HG03139 (cell line): ENCODE measurements around the gene WAC.
"Not testable (repeated sequence)": the region's sequence is repeated elsewhere in the genome, so short reads cannot be mapped to it uniquely, and the experiment has no call there.

Source experiments
- ATAC-seq: cut with Tn5 transposase; IDR thresholded peaks from one replicate; pipeline ENCODE4 v1.9.1; 2021; ENCODE audit not compliant: unreplicated experiment

Gene WAC

DNA sequence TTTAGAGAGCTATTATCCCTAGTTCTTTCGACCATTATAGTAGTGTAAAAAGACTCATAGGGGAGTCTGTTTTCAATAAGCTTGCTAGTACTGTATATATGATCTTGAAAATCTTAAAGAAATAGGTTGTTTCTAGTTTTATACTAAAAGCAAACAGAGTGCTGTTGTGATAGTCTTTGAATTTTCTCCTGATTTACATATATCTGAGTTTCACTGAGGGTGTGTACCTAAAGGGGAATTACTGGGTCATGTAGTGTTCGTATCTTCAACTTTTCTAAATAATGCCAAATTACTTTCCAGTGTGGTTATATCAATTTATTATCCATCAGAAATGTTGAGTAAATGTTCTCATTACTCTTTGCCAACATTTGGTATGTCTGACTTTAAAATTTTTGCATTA lies 73.7 kb downstream of the WAC start:
- ATAC-seq = no peak

DNA sequence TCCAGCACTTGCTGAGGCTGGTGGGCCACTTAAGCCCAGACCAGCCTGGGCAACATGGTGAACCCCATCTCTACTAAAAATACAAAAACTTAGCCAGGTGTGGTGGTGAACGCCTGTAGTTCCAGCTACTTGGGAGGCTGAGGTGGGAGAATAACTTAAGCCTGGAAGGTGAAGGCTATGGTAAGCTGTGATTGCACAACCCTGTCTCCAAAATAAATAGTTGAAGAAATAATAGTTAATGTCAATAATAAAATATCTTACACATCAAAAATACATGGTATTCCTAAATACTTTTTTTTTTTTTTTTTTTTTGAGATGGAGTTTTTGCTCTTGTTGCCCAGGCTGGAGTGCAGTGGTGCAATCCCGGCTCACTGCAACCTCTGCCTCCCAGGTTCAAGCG lies 76.7 kb downstream of the WAC start:
- ATAC-seq = not testable (repeated sequence)

DNA sequence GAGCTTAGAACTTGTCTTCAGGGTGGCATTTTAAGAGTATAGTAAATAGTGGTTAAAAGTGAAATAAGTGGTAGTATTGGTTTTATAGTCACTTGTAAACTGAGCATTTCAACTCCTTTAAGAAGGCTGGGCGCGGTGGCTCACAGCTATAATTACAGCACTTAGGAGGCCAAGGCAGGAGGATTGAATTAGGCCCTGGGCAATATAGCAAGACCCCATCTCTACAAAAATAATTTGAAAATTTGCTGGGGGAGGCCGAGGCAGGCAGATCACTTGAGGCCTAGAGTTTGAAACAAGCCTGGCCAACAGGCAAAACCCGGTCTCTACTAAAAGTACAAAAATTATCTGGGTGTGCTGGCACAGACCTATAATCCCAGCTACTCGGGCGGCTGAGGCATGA lies 80.0 kb downstream of the WAC start:
- no peak for ATAC-seq

DNA sequence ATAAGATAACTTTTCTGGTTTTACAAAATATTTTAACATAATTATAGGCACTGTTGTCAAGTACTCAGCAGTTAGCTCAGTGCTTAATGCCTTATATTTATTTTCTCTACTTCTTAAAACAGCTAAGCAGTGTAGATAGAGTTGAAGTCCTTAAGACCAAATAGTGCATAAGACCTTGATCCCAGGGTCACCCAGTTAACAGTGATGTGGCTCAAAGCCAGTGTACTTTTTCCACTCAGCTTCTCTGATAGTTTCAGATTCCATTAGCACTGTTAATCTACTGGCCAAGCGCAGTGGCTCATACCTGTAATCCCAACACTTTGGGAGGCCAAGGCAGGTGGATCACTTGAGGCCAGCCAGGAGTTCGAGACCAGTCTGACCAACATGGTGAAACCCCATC lies 83.6 kb downstream of the WAC start:
- no peak for ATAC-seq

DNA sequence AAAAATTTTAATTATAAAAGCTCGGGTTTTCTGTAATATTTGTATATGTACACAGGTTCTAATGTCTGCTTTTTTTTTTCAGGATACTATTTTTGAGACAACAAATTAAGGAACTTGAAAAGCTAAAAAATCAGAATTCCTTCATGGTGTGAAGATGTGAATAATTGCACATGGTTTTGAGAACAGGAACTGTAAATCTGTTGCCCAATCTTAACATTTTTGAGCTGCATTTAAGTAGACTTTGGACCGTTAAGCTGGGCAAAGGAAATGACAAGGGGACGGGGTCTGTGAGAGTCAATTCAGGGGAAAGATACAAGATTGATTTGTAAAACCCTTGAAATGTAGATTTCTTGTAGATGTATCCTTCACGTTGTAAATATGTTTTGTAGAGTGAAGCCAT lies 86.5 kb downstream of the WAC start:
- ATAC-seq = no peak

DNA sequence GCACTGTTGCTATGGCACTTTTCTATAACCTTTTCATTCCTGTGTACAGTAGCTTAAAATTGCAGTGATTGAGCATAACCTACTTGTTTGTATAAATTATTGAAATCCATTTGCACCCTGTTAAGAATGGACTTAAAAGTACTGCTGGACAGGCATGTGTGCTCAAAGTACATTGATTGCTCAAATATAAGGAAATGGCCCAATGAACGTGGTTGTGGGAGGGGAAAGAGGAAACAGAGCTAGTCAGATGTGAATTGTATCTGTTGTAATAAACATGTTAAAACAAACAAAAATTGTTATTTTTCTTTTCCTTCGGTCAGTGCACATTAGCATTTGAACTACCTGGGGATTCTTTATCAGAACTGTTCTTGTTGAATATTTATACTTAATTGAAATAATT lies 87.3 kb downstream of the WAC start:
- ATAC-seq = no peak

DNA sequence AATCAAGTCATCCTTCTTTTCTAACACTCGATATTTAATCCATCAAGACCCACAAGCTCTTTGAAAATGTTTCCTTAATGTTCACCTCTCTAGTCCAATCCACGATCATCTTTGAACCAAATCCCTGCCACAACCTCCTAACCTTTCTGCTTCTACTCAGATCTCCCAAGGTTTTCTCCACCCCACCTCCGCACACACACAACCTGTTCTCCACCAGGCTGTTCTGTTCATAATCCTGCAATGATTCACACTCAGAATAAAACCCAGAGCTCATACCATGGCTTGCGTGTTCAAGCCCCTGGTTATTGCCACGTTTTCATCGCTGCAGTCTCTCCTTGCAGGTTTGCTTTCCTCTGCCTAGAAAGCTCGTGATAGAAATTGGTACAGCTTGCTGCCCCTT lies 90.6 kb downstream of the WAC start:
- no peak for ATAC-seq

DNA sequence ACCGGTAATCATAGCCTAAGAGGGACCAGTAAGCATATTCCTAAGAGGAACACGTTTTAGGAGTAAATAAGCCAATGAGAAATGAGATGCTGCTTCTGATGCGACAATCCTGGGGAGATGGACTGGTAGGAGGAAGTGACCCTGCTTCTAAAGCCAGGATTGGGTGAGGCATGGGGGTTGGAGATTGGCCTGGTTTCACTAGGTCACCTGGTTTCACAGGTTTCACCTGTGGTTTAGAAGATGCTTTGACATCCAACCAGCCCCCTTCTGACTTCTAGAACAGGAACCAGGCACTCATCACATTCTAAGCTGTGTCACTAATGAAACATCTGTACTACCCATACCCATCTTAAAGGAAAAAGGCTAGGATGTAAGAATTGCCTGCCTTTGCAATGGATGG lies 91.4 kb downstream of the WAC start:
- ATAC-seq = no peak

DNA sequence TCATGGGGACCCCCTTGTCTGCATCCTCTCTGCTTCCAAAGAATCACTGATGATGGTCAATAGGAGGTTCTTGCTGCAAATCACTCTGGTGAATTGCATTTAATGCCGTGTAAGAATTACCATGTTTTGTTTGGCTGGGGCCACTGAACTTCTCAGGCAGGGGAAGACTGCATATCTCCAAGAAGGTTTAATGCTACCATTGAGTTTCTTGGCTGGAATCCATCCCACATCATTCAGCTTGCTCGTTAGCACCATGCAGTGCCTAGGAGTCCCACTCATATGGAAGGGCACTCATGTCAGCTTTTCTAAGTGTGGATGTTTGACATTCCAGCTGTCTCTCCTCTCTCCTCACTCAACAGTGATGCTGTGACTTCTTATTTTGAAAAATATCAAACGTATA lies 94.2 kb downstream of the WAC start:
- ATAC-seq = no peak

DNA sequence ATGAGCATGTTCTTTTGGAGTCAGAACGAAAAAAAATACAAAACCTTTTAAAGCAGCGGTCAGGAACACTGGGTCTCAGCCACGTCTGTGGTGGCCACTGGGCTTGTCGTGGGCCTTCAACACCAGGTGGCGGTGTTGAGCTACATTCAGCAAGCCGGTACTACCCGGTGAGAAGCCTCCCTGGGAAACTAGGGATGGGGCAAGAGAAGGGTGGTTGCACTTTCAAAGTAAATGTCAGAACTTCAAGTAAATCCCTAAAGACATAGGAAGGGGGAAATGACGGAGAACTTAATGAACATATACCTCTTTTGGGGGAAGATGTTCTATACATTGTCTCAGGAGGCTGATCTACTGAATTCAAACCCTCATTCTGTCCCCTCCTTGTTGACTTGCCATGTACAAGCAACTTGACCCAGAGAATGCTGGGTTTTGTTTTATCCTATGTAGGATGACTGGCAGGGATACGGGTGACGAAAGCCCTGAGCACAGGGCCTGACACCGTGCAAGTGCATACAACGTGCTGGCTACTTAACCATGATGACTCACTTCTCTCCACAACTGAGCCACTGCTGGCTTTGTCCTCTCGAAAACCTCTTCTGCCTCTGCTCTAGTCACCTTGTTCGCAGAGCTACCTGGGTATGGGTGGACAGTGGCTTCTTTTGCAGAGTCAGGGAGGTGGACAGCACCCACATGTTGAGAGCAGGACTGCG lies 95.4 kb downstream of the WAC start:
- peak; percentile 69 for ATAC-seq

DNA sequence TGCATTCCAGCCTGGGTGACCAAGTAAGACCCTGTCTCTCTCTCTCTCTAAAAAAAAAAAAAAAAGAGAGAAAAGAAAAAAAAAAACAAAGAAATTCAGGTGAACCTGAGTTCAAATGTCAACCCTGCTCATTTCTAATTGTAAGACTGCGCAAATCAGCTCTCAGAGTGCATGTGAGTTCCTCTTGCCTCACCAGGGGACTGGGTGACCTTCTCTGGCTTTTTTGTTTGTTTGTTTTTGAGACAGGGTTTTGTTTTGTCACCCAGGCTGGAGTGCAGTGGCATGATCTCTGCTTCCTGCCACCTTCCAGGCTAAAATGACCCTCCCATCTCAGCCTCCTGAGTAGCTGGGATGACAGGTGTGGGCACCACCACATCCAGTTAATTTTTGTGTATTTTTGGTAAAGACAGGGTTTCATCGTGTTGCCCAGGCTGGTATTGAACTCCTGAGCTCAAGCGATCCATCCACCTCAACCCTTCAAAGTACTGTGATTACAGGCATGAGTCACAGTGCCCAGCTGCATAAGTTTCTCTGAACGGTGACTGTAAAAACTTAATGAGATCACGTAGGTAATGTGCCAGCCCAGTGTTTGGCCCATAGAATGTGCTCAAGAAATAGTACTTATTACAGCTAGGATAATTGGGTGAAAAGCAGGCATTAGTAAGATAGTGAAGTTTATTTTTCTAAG lies 99.1 kb downstream of the WAC start:
- no peak for ATAC-seq

DNA sequence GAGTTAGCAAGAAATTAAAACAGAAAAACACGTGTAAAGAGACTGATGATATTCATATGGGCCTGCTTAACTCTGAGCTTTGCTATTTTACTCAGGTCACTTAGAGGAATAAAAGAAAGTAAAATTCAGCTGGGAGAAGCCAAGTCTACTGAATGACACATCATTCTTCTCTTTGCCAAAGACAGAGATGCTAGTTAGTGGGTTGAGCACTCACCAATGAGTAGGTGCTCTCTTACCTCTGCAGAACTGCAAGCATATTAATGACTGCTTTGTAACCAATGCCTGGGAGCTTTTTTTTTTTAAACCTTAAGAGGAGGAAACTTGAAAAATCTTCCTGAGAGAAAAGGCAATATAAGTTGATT lies 99.6 kb downstream of the WAC start:
- ATAC-seq = no peak

DNA sequence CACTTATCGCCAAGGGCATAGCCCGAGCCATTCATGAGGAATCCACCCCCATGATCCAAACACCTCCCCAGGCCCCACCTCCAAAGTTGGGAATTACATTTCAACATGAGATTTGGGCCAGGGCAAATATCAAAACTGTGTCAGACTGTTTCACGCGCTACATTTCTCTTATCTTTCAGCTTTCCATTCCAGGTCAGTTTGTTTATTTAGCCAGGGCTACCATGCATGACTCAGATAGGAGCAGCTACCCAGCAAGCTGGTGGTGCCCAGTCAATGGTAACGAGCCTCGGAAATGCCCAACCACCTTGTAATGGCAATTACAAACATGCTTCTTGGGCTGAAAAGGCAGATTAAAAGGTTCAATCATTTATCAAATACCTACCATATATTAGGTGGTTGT lies 100.8 kb downstream of the WAC start:
- ATAC-seq = no peak

DNA sequence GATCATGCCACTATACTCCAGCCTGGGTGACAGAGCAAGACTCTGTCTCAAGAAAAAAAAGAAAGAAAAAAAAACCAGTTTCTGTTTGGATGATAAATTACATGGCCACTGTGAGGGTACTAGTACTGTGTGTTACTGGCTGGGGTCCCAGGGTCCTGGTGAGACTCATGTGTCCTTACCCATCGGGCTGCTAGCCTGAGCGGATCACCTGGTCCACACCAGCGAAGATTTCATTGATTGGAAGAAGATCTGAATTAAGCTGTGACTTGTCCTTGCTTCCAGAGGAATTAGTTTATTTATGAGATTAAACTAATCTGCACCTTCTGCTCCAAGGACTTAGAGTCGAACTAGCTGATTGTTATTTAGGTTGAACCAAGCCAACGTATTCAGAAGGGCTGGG lies 104.4 kb downstream of the WAC start:
- no peak for ATAC-seq

DNA sequence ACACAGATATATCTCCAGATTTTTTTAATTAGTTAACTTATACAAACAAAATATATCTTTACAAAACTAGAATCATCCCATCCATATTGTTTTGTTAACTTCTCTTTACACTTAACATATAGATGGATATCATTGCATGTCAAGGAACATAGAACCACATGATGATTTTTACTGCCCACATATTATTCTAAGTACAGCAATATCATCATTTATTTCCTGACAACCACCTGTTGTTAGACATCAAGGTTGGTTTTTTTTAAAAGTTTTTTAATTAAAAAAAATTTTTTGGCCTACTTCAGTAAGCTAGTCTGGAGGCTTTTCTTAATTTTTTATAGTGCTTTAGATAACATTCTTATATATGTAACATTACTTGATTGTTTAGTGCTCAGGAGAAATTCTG lies 105.5 kb downstream of the WAC start:
- ATAC-seq = no peak

DNA sequence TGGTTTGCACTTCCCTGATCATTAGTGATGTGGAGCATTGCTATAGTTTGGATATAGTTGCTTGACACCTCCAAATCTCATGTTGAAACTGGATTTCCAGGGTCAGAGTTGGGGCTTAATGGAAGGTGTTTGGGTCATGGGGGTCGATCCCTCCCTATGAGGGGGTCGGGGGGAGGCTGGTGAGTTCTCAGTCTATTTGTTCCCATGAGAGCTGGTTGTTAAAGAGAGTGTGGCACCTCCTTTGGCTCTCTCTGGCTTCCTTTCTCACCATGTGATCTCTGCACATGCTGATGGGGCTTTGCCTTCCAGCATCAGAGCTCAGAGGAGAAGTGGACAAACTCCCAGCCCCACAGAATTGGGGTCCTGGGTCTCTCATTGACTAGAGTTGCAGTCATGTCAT lies 107.6 kb downstream of the WAC start:
- ATAC-seq = no peak

DNA sequence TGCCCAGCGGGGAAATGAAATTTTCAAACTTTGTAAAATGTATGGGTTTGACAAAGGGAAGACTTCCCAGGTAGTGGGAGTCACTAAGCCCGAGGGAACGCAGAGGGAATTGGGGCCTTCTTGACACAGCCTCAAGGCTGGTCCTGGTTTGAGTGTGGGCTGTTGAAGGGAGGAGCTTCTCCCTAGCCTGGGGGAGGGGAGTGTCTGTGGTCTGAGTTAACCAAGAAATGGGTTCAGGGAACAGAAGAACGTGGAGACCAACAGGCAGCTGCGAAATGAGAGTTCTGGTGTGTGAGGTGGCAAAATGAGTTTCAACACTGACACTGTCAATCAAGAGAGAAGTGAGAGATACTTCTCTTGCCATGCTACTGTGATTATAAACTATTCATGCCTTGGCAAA lies 111.7 kb downstream of the WAC start:
- ATAC-seq = no peak

DNA sequence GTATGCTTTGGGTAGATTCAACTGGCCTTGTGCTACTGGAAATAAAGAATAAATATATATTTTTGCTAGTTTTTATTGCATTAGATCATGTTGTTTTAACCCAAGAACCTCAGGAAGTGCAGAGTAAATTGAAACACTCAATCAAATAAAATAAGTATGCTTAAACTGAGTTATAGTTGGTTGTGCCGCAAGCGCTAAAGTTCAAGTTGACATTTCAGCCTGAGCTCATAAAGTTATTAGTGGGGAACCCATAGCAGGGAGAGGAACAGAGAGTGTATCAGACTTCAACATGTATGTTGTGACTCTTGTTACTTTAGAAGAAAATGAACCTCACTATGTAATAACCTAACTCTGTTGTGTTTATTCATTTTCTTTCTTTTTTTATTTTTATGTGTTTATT lies 119.2 kb downstream of the WAC start:
- ATAC-seq = no peak

DNA sequence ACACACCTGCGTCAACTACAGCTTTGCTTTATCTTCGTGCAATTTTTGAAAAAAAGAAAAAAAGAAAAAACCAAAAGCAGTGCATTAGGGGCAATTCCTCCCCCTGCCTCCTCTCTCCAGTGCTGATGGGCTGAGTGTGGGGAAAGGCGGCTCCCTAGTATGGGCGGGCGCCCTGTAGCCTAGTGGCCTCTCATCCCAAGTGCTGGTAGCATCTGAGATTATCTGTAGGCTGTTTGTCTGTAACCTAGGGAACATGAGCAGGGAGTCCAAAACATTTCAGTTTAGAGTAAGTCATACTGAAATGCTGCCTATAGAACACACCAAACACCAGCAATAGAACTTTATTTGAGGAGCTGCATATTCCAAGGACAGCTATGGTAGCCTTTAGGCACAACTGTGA lies 119.8 kb downstream of the WAC start:
- no peak for ATAC-seq

DNA sequence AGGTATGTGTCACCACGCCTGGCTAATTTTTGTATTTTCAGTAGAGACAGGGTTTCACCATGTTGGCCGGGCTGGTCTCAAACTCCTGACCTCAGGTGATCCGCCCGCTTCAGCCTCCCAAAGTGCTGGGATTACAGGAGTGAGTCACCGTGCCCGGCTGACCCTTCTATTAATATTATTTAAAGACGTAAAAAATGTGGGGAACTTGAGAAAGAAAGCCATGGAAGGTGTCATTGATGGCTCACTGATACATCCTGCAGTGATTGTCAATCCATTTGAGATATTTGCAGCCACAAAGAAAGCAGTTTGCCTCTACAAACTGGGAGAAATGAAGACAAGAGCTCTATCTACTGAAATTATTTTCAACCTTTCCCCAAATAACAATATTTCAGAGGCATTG lies 125.9 kb downstream of the WAC start:
- not testable (repeated sequence) for ATAC-seq

DNA sequence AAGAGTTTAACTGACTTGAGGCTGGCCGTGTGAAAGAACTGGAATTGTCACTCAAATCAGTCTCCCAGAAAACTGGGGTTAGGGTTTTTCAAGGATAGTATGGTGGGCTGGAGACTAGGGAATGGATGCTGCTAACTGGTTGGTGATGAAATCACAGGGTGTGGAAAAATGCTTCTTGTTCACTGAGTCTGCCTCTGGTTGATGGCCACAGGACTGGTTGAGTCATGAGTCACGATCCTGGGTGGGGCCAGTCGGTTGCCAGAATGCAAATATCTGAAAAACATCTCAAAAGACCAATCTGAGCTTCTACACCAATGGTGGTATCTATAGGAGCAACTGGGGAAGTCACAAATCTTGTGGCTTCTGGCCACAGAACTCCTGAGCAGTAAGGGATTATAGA lies 128.1 kb downstream of the WAC start:
- ATAC-seq = no peak

DNA sequence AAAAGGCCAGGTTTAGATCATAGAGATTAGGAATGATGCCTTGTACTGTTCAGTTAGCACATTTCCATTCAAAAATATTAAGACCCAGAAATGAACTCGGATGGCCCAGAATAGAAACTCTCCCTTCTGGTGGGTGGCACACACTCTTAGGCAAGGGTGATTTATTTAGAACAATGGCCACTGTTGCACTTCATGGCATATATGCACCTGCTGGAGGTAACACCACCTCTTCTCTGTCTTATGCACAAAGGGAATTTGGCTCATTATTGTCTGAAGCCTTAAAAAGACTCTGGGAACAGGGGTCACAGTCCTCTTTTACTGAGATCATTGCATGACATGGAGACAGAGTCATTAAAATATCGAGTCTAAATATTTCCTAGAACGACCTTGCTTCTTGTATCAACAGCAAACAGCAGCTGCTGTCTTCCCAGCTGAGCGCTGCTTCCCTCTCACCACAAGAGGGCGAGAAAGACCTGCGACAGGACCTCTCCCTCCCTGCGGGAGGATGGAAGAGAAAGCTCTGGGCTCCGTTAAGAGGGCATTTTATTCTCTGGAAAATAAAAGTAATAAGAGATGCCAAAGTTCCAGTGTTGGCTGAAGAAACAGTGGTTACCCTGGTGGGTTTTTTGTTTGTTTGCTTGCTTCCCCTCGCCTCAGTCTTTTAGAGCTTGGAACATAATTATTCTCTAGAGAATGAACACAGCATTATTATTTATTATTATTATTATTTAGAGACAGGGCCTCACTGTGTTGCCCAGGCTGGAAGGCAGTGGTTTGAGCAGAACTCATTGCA lies 130.9 kb downstream of the WAC start:
- no peak for ATAC-seq
